Stimulated activated CD8-positive, alpha-beta memory T cell treated with anti-CD3 and anti-CD28 coated beads, Interleukin-12 subunit alpha, Interleukin-12 subunit beta, amount 100 ng/mL, for 4 hours (primary cell): ENCODE measurements around the gene PRR7.

Experiments used
- DNase-seq: peaks from one replicate; pipeline ENCODE4 v3.0.0-alpha.2; 2020; ENCODE audit warnings: low read depth

Gene PRR7

DNA sequence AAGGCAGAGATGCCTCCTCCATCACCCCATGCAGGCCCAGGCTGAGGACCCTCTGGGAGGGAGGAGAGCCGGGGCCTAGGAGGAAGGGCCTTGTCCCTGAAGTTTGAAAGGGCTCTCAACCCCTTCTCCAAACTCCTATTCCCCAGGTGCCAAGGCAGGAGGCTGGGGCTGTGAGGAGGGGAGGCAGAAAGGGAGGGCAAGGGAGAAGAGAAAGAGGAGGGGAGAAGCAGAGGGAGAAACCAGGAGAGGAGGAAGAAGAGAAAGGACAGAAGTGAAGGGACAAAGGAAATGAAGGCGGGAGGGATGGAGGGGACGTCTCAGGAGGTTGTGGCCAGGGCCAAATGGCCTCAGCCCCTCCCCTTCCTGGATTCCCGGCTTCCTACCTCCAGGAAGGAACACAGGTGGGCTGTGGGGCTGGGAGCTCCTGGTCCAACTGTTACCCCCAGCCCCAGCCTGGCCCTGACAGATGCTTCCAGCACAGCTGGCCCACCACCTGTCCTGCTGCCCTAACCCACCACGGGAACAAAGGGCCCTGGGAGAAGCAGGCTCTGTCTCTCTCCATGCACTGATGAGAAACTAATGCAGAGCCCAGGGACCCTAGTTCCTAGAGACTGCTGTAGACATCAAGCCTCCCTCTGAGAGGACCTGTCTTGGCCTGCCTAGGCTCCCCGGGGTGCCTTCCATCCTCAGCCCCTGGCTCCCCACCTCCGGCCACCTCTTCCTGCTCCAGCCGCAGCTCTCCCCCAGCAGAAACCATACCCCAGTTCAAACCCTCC, 23.3 kb downstream of the PRR7 start:
- no peak for DNase-seq

DNA sequence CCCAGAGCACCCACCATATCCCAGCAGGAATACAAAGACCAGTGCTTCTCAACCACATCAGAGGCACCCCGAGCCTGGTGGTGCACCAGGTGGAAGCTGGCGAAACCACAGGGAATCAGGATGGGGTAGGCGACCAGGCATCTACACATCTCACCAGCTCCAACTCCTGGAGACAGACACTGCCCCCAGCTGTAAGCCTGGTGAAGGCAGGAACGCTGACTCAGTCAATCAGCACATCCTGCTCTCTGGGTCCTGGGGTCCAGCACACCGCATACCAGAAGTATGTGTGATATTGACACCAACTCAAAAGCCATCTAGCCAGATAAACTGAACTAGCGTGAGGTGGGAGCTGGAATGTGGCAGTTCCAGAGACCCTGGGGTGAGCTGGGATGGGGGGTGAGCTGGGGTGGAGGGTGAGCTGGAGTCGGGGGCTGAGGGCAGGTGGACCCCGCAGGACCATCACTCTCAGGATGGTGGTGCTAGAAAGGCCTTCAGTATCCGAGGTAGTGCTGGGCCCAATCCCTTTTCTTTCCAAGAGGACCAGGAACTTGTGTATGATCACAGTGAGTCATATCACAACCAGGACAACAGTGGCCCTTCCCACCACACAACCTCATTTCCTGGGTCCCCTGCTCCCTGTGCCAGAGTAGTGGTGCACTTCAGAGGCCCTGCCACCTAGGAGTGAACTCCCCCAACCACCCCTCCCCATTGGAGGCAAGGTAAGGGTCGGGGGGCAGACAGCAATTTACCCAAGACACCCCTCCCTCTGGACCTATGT, 24.3 kb downstream of the PRR7 start:
- DNase-seq, result no peak

DNA sequence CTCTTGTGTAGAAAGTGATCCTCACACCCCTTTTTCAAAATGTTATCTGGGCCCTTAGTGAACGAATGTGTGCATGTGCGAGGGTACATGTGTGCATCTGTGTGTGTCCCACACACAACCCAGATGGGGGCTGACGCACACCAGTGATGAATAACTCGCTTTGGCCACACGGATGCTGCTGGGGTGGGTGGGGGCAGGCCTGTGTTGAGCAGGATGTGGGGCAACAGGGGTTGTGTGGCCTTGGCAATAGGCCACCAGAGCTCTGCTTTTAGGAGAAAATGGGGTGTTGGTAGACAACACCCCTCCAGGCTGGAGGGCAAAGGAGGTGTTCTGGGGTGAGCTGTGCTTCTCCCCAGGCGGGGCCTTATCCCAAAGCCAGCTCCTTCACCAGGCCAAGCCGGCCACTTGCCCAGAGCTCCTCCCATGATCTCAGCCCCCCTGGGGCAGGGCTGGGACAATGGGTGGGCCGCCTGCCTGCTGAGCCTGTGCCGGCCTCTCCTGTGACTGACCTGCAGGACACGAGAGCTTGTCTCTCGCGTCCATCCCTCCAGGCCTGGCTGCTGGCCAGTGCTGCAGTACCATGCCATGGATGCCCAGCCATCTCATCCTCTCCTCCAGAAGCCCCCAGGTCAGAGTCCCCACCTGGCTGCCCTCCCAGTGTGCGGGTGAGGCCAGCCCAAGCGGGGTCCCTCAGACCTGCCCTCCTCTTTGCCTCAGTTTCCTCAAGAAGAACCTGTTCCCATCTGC, 25.2 kb downstream of the PRR7 start:
- DNase-seq, result peak; percentile 55

DNA sequence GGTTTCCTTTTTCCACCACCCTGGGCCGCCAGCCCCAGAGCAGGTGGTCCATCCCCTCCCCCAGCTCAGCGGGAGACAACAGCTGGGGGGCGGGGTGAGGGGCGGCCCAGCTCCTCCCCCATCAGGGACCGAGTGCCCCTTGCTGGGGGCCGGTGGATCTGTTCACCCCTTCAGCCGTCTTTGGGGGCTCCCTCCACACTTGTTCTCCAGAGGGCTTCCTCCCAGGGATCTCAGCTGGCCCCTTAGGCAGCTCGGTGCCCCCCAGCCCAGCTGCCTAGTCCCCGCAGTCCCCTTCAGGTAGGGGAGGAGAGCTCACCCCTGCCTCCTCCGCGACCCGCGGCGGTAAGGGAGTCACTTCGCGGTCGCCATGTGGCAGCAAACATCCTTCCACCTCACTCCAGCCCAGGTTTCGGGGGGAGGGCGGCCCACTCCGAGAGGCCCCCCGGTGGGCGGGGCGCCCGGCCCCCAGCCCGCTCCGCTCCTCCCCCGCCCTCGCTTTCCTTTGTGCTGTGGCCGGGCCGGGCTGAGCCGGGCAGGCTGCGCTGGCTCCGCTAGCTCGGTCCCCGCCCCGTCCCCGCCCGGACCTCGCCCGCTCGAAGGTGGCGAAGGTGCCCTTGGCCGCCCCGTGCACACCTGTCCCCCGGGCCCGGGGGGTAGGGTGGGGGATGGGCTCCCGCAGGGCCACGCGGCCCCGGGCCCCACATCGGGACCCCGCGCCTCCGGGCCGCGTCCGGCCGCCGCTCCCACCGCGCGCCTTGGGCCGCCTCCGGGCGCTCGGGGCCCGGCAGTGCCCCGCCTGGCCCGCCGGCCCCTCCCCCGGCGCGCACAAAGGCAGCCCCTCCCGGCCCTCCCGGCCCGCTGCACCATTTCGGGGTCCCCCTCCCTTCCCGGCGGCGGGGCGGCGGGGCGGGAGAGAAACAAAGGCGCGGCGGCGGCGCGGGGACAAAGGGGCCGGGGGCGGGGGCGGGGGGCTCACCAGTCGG, 26.1 kb downstream of the PRR7 start:
- DNase-seq, result peak; percentile 69

DNA sequence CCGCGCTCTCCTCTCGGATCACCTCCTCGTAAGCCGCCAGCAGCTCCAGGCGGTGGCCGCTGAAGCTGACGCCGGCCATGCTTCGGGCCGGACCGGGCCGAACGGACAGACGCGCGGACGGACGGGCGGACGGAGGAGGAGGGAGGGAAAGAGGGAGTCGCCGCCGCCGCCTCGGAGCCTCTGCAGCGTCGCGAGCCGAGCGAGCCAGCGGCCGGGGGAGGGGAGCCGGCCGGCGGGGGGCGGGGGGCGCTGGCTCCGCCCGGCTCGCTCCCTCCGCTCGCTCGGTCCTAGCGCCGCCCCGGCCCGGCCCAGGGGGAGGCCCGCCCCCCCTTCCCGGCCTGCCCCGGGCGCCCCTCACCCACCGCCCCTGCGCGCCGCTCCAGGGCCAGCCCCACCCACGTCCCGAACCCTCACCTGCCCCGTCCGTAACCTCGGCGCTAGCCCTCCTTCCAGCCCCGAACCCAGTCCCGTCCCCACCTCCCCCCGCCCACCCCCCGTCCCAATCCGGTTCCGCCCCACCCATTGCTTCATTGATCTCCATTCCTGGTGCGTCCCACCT, 26.9 kb downstream of the PRR7 start, which contains the start of gene DBN1:
TSS of gene DBN1 (minus strand) at position 192 of the 559 bp plus-strand sequence. CDS start at position 79, 113 bp downstream.
- no peak for DNase-seq

DNA sequence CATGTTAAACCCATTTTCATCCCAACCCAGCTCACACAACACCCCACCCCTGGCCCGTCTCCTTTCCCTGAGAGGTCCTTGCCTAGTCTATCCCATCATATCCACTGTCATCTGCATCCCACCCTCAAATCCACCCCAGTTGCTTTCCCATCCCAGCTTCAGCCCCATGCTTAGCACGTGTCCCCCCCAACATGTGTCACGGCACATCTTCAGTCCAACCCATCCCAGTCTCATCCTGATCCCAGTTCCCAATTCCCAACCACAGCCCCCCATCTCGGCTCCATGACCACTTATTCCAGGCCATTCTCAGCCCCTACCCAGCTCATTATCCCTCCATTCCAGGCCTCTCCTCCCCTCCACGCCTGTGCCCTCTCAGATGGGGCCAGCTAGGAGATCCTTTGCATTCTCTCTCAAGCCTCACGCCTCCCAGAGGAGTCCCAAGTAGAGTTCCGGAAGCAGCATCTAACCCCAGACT, 27.4 kb downstream of the PRR7 start:
- DNase-seq, result no peak

DNA sequence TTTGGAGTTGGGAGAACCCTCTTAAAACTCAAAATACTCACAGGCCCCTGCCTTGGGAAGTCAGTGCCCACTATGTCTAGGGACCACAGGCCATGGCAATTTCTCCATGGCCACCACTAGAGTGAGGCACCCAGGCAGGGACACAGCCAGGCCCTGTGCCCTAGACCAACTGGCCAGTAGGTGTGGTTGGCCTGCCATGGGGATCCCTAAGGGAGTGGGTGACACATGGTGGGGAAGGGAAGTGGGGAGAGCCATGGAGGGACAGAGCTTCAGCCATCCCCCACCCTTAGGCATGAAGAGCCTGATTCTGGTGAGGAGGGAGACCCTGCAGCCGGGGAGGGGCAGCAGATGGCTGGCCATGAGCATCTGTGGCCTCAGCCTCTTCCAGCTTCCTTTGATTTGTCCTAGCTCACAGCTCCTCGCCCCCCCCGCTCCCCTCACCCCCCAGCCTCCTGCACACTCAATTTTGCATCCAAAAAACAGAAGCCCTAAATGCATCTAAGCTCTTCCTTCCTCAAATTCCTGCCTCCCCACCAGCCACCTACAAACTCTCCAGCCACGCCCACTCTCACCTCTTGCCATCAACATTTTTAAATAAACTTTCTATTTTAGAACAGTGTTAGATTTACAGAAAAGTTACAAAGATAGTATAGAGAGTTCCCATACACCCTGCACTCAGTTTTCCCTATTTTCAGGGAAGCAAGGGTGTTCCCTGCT, 28.4 kb downstream of the PRR7 start:
- no peak for DNase-seq

DNA sequence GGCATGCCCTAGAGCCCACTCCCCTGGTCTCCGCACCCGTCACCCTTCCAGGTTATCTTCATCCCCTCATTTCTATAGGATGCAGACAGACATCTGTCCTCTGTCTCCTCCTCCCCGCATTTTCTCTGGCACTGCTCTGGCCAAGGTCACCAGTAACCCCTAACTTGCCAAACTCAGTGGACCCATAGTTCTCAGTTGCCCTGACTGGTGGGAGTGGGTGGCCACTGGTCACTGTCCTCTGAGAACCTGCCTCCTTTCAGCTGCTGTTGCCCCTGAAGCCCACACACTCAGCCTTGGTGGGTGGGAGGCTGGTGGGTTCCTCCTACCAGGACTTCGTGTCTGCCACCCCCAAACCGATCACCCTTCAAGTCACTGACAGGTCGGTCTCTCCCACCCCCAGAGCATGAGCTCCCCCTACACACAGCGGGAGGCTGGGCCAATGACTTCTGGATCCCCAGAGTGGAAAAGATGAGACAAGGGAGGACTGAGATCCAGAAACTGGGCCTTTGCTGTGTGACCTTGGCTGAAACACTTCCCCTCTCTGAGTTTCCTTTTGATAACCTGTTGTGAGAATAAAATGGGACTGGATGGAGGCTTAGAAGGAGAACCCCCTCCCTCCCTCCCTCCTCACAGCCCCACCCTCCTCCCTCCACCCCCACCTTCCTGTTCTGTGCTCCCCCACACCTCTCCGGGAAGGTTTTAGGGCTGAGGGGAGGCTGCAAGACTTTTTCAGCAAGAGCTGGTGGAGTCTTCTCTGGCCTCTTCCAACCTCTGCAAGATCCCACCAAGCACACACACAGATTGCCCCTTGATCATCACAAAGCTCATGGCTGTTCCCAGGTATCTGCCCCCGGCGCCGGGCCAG, 29.2 kb downstream of the PRR7 start:
- DNase-seq, result no peak

DNA sequence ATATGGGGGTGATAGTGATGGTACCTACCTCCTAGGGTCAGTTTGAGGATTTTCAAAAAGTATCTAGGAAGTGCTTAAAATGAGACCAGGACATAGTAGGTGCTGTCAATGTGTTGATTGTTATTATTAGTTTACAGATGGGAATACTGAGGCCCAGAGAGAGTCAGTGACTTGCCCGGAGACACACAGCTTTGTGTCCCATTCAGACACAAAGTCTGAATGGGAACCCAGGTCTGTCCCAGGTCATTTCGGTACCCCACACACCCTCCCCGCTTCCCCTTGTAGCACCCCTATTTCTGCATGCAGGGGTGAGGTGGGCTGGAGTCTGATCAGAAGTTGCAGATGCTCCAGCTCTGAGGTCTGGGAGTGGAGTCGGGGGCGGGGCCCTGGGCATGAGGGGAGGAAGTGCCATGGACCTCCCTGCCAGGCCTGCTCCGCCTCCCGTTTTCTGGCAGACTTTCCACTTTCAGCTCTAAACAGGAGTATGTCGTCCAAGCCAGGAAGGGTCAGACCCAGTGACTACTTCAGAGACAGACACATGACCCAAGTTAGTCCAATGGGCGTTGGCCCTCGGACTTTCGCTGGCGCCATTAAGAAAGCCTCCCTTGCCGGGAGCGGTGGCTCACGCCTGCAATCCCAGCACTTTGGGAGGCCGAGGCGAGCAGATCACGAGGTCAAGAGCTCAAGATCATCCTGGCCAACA, 30.1 kb downstream of the PRR7 start:
- no peak for DNase-seq

DNA sequence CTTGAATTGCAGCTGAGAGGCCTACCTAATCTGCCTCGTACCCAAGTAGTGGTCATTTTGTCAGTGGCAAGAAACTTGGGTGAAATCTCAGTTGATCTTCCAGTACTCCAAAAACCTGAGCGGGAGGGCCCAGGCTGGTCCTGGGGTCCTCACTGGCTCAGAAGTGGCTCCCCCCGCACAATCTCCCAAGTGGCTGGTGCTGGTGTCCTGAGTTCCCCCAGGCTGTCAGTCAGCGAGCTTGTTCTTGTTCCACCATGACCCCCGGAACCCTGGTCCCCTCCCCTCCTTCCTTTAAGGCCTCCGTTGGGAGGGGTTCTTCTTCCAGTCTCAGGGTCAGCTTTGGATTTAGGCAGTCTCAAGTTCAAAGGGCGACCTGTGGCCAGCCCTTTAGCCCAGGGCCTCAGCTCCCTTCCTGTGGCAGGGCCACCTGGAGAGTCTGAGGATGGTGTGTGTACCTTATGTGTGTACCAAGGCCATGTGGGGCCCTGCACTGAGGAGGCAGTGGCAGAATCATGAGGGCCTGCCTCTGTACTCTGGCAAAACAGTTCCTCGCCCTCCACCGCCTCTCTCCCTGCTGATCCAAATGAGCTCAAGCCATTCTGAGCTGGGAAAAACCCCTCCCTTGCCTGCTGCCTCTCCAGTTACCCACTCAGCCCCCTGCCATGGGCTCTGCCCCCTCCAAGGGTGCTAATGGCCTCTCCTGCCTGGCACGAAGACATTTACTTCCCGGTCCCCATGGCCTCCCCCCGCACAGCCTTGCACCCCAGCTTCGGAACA, 31.3 kb downstream of the PRR7 start:
- DNase-seq, result no peak

DNA sequence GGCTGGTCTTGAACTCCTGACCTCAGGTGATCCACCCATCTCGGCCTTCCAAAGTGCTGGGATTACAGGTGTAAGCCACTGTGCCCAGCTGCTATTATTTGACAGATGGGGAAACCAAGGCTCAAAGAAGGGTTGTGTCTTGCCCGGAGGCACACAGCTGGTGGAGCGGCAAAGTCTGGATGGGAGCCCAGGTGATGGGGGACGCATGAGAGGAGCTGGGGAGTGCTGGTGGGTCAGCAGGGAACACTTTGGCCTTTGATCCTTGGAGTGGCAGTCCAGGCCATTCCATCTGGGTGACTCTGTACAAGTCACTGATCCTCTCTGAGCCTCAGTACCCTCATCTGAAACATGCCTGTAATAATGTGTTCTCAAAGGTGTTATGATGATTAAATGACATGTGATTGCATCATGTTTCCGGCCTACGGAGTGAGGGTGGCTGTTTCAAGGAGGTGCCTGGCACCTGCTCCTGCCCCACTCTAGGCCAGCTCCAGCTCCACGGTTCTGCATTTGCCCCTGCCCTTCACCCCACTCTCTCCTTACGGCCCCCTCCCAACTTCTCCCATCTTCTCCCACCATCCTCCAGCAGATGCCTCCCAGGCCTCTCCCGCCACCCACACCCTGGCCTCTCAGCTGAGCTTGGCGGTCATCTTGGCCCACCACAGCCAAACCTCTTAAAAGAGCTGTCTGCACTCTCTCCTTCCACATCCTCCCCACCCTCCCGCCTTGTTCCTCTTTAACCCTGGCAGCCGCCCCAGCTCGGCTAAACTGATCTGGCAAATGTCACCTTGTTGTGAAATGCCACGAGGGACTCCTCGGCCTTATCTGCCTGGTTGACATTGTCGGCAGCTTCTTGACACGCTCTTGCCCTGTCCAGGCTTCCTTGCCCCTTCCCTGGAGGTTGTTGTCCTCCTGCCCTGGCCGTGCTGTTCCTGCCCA, 32.4 kb downstream of the PRR7 start:
- no peak for DNase-seq

DNA sequence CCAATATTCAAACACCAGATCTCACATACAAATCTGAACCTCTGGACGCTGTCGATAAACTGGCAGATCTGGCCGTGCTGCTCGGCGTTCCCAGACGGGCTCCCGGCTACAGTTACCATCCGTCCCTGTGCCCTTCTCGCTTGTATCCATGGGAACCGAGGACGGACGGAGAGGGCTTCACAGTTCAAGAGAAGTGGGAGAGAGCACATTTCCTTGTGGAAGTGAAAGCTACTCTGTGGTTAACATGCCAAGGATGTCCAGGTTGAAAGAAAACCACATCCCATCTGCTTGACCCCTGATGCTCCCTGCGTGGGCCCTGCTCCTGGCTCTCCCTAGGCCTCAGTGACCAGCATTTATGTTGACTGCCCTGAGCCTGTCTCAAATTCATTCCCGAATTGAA, 33.2 kb downstream of the PRR7 start:
- DNase-seq, result no peak

DNA sequence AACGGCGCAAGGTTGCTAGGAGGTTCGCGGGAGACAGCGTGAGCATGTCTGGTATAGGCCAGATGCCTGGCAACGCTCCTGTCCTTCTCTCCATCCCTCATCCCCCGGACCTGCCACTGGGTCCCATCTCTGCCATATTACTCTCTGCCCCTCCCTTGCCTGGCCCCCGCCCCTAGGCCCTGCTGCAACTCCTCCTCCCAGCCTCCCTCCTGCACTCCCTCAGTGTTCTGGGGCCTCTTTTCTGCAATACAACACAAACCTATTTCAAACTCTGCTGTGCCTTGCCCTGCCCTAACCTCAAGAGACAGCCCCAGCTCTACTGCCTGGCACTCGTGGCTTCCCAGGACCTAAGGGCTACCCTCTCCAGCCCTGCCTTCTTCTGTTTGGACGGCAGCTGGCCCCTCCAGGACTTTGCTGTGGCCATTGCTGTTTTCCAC, 35.8 kb downstream of the PRR7 start:
- no peak for DNase-seq

DNA sequence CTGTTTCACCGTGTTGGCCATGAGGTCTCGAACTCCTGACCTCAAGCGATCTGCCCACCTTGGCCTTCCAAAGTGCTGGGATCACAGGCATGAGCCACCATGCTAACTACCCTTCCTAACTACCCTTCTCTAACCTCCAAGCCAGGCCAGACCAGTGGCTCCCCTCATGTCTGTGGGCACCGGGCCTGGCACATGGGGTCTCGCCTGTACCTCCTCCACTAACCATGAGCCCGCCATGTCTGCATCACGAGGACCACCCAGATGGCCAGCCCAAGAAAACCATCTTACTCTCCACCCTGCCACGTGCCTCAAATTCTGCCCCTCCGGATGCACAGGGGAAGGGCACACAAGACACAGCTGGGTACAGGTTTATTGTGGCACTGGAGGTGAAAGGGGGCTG, 36.4 kb downstream of the PRR7 start:
- DNase-seq, result no peak

DNA sequence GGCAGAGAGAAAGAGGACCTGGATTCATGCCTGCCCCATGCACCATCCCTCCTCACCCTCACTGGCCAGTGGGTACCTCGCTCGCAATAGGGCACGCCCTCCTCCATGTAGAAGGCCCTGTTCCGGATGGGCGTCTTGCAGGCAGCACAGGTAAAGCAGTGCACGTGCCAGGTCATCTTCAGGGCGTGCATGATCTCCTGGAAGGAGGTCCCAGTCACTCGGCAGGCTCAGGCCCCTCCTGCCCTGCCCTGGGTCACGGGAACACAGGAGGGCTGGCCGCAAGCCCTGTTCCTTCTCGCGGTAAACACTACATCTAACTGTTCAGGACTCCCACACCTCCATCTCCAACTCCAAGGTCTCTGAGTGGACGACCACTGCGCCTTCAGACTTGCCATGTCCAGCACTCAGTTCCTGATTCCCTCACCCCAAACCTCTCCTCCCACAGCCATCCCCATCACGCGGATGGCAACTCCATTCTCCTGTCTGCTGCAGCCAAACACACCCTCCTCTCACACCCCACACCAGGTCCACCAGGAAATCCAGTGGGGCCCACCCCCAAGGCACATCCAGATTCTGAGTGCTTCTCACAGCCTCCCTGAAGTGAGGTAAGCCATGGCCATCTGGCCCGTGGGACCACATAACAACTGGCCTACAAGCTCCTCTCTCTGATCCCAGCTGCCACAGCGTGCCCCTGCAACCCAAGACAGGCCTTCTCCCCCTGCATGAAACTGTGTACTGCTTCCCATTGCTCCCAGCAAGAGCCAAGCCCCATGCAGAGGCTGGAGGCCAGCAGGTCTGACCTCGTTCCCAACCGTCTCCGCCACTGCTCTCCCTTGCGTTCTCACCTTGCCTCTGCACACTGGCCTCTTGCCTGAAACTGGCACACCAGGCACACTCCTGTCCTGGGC, 37.6 kb downstream of the PRR7 start:
- no peak for DNase-seq
